ENCODE measurements around the gene PCDHAC1. TPM values are rescaled to one million over a fixed set of nuclear protein-coding genes. Genes with fewer than 3 reads are reported as not detected.
"Not testable (repeated sequence)": the region's sequence is repeated elsewhere in the genome, so short reads cannot be mapped to it uniquely, and the experiment has no call there.

The PCDHAC1 gene
- total RNA-seq: not detected

- ChIA-PET POLR2A (no interaction called here), CTCF (no interaction called here)
These were observed at the start of gene PCDHAC1 for GRCh38 chr5:140925806-140926442. TSS of gene PCDHAC1 (plus strand) at chr5:140926299. CDS start at chr5:140926893, 594 bp downstream.

GRCh38 chr5:140876541-140877261, 49.4 kb upstream of the PCDHAC1 start:
- POLR2A ChIA-PET, CTCF ChIA-PET: not testable (repeated sequence)

GRCh38 chr5:140877262-140877581, 48.9 kb upstream of the PCDHAC1 start:
- CTCF ChIA-PET: no interaction called here
- POLR2A ChIA-PET: no interaction called here

- POLR2A ChIA-PET: no interaction called here
- CTCF ChIA-PET: no interaction called here
These were observed 44.1 kb upstream of the PCDHAC1 start, which contains the start of gene PCDHA13 for GRCh38 chr5:140881889-140882590. TSS of gene PCDHA13 (plus strand) at chr5:140882124. CDS start at chr5:140882269, 145 bp downstream.

- ChIA-PET CTCF (no interaction called here), POLR2A (no interaction called here)
These were observed 43.6 kb upstream of the PCDHAC1 start for GRCh38 chr5:140882591-140882899.

GRCh38 chr5:140883373-140883772, 42.7 kb upstream of the PCDHAC1 start:
- POLR2A ChIA-PET: no interaction called here
- CTCF ChIA-PET: no interaction called here

- CTCF ChIA-PET: no interaction called here
- POLR2A ChIA-PET: no interaction called here
These were observed 42.0 kb upstream of the PCDHAC1 start for GRCh38 chr5:140883927-140884697.

GRCh38 chr5:140916325-140916724, 9.8 kb upstream of the PCDHAC1 start:
- POLR2A ChIA-PET: no interaction called here
- CTCF ChIA-PET: no interaction called here

- CTCF ChIA-PET: no interaction called here
- POLR2A ChIA-PET: no interaction called here
These were observed 2.5 kb upstream of the PCDHAC1 start for GRCh38 chr5:140923601-140924000.

- POLR2A ChIA-PET: no interaction called here
- CTCF ChIA-PET: no interaction called here
These were observed 536 bp downstream of the PCDHAC1 start for GRCh38 chr5:140926443-140927227.

- ChIA-PET CTCF (no interaction called here), POLR2A (no interaction called here)
These were observed 1.1 kb downstream of the PCDHAC1 start for GRCh38 chr5:140927228-140927573.

GRCh38 chr5:140934964-140935606, 9.0 kb downstream of the PCDHAC1 start:
- CTCF ChIA-PET: no interaction called here
- POLR2A ChIA-PET: no interaction called here

GRCh38 chr5:140946578-140946977, 20.5 kb downstream of the PCDHAC1 start:
- ChIA-PET CTCF (no interaction called here), POLR2A (no interaction called here)

GRCh38 chr5:140951636-140952035, 25.5 kb downstream of the PCDHAC1 start:
- CTCF ChIA-PET: no interaction called here
- POLR2A ChIA-PET: no interaction called here

GRCh38 chr5:140953234-140953633, 27.1 kb downstream of the PCDHAC1 start:
- ChIA-PET POLR2A (no interaction called here), CTCF (no interaction called here)

- POLR2A ChIA-PET: no interaction called here
- CTCF ChIA-PET: no interaction called here
These were observed 36.1 kb downstream of the PCDHAC1 start for GRCh38 chr5:140962190-140962589.

GRCh38 chr5:140964356-140964755, 38.3 kb downstream of the PCDHAC1 start:
- ChIA-PET CTCF (no interaction called here), POLR2A (no interaction called here)

GRCh38 chr5:140965905-140966292, 39.8 kb downstream of the PCDHAC1 start:
- CTCF ChIA-PET: interaction anchor here (0.6 kb wide), 1 partner anchor 1279 kb away, joined by 5 read pairs; no protein-coding TSS in a partner anchor
- POLR2A ChIA-PET: no interaction called here

- ChIA-PET POLR2A (no interaction called here), CTCF (no interaction called here)
These were observed 40.5 kb downstream of the PCDHAC1 start, which contains the start of gene PCDHAC2 for GRCh38 chr5:140966293-140967225. TSS of gene PCDHAC2 (plus strand) at chr5:140966476. CDS start at chr5:140966767, 291 bp downstream.
